PC-3 (cell line): ENCODE measurements around the gene MTG1.

Experiments used
- CTCF ChIP-seq: fragments of 300-600 bp; sonication (generic); conservative IDR thresholded peaks from 2 replicates; pipeline ENCODE4 v1.5.1; 2017; ENCODE audit warnings: antibody characterized with exemption, low read depth, mild to moderate bottlenecking, low read length
- EZH2 ChIP-seq: fragments of 300-600 bp; sonication (generic); IDR thresholded peaks from one replicate; pipeline ENCODE4 v1.6.1; 2017; ENCODE audit warnings: antibody characterized with exemption, mild to moderate bottlenecking, low read length; ENCODE audit not compliant: unreplicated experiment
- EZH2phosphoT487 ChIP-seq: fragments of 300-600 bp; sonication (generic); IDR thresholded peaks from 2 replicates; pipeline ENCODE4 v1.6.1; 2018; ENCODE audit warnings: mild to moderate bottlenecking, antibody characterized with exemption, low read length, borderline replicate concordance

GRCh38 chr10:133347710-133348517 lies 46.0 kb upstream of the MTG1 start:
- TF ChIP-seq CTCF (no peak), EZH2 (no peak), EZH2phosphoT487 (no peak)
